Measurements from ENCODE around the gene RUFY4.
A peak's percentile ranks its signal among the peaks of the same experiment; 100 is the strongest.

RUFY4 gene

DNA sequence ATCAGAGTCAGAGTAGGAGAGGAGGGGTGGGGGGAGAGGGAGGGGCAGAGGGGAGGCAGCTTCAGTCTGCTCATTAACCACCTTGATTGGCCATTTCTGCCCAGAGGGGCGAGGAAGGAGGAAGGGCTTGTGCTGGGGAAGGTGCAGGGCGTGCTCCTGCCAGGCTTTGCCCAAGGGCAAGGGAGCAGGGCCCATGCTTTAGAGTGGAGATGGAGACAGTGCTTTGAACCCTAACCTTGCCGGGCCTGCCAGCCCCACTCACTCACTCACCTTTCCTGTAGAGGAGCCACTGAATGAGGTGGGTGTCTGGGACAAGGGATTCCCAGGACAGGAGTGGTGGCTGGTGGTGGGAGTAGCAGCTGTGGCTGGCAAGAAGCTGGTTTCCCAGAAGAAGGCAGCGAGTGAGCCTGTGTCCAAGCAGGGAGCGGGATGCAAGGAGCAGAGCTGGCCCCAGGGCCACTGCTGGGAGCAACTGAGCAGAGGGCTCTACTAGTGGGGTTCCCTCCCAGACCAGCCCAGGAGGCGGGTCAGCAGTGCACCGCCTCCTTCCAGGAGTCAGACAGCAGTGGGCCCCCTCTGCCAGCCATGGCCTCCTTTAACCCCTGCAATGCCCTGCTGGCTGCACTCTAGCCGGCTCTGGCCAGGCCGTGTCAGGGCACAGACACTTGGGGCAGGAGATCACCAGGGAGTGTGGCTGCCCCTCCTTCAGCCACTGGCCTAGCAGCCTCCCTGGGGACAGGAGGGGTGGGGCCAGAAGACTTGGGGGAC, 3.6 kb upstream of the RUFY4 start:
- no peak for DNase-seq

DNA sequence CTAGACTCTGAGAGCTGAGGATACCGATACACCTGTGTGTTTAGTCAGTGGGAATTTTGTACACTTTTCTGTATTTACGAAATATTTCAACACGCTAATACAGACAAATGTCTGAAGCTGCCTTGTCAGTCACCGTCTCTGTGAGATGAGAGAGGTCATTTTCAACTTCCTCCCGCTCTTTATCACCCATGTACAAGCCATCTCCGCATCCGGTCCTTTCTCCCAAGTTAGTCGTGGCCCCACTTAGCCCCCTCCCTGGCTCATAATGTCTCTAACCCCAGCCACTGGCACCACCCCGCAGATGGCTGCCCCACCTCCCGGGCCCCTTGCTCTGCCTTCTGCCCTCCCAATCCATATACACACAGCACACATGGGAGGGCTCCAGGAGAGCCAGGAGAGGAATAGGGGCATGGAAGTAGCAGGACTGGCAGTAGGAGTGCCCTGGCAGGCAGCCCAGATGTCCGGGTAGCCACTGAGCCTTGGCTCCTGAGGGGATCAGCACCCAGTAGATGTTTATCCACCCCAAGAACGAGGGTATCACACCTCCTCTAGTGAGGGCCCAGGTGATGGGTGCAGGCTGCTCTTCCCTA, 2.0 kb upstream of the RUFY4 start:
- DNase-seq, result no peak

DNA sequence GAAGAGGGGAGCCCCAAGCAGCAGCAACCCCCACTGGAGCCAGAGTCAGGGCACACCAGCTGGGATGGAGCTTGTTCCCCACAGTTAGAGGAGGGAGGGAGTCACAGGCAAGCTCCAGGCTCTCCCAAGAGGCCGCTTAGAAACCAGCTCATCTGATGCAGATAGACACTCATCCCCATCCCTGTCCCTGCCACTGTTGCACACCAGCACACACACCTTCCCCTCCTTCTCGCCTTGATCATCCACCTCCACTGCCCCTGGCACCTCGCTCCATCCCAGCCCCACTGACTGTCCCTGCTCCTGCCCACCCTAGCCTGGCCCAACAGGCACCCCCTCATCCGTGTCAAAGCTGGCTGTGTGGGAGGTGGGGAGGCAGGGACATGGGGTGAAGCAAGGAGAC, 1.5 kb upstream of the RUFY4 start:
- DNase-seq, result no peak

DNA sequence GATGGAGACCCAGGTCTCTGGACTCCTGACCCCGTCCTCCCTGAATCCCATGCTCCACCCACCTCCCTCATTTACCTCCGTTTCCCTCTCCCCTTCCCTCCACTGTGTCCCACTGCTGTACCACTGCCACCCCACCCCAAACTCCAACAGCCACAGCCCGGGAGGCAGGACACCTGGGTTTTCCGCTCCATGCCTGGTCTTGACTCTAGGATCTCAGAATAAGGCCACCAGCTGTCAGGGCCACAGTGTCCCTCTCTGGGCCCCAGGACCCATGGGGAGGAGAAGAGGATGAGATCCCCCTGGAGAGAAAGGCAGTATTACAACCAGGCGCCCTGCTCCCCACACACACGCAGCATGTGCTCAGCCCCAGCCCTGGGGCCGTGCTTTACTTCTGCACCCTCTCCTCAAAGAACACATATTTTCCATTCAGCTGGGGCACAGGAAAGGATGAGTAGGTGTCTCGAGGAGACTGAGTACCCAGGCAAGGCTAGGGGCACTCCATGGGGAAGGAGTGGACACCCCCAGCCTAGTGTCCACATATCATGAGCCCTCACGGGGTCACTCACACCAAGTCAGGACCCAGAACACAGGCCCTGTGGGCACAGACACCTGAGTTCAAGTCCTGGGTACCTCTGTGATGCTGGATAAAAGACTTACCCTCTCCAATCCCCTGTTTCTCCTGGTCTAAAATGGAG, 700 bp downstream of the RUFY4 start:
- DNase-seq, result no peak

DNA sequence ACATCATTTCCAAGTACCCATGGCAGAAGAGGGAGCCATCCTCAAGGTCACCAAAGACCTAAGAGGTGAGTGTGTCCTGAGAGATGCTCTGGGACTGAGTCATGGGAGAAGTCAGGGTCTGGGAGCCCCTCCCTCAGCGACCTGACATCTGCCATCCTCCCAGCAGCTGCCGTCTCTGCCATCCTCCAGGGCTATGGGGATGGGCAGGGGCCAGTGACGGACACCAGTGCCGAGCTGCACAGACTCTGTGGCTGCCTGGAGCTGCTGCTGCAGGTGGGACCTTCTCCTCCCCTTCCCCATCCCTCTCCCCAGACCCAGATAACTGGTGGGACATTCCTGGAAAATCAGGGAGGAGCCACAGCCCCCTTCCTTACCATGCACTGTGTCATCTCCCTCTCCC, 1.5 kb downstream of the RUFY4 start:
- no peak for DNase-seq

DNA sequence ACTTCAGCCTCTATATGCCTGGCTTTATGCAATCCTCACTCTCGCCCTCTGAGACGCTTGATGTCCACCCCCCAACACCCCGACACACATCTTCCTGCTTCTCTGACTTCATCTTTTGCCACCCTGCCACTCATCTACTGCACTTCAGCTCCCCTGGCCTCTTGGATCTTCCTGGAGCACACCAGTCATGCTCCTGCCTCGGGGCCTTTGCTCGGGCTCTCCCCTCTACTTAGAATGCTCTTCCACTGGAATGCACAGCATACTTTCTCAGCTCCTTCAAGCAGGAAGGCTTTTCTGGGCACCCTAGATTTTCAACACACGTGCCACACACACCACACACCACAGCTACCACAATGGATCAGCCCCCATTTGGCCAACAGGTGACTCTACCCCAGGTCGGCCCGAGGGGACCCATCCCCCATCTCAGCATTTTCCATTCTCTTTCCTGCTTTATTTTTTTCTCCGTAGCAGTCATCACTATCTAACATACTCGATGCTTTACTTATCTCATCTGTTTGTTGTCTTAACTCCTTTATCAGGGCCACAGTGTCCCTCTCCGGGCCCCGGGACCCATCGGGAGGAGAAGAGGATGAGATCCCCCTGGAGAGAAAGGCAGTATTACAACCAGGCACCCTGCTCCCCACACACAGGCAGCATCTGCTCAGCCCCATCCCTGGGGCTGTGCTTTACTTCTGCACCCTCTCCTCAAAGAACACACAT, 2.3 kb downstream of the RUFY4 start:
- DNase-seq, result no peak

DNA sequence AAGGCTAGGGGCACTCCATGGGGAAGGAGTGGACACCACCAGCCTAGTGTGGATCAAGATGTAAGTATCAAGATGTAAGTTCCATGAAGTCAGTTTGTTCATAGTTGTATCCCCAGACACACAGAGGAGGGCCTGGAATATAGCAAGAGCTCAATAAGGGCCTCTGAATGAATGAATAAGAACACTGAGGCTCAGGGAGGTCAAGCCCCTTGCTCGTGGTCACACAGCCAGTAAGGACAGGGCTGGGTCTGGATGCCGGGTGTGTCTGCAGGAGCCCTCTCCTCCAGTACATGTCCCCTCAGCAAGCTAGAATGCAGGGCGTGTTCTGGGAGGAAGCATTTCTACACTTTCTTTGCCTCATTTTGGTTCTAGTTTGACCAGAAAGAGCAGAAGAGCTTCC, 2.9 kb downstream of the RUFY4 start:
- no peak for DNase-seq

DNA sequence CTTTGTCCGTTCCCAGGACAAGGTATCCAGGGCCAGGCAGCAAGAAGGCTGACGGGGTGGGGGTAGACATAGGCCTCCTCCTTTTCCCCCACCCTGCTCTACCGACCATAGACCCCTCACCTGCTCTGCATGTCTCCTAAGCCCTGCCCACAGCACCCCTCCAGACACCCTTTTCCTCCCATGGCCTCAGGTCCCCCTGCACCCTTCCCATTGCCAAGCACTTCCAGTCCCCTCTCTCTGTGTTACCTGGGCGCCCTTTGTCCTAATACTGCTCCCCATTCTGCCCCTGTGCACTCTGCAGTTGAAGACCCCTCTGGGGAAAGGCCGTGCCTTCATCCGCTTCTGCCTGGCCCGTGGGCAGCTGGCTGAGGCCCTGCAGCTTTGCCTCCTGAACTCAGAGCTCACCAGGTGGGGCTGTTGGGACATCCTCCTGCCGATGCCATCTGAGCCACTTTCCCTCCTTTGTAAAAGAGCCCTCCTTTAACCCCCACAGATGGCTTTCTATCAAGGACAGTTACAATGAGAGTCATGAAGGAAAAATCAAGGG, 3.5 kb downstream of the RUFY4 start:
- no peak for DNase-seq

DNA sequence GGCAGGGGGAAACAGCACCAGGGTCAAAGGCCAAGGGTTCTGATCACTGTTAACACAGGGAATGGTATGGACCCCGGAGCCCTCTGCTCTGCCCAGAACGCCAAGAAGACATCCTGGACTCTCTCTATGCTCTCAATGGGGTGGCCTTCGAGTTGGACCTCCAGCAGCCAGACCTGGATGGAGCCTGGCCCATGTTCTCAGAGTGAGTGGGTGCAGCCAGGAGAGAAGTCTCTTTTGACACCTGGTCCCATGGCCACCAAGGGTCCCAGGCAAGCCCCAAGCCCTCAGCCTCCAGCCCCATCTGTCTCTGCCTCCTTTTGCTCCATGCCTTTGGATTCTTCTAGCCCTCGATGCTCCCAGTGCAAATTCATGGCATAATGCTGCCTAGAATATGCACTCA, 4.1 kb downstream of the RUFY4 start:
- no peak for DNase-seq

DNA sequence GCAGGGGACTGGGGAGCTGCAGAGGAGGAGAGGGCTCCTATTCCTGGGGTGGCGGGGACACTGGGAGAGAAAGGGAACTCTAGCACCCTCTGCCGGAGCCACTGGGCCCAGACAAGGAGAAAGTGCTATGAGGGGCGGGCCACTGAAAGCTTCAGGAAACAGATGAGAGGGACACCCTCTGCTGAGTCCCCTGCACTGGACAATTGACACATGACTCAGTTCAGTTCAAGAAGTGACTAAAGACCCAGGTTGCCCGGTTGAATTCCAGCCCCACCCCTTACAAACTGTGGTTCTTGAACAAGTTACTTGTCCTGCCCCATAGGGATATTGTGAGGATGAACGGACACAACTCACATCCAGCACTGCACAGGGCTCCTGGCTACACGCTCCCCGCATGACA, 5.0 kb downstream of the RUFY4 start:
- DNase-seq, result peak; percentile 20

DNA sequence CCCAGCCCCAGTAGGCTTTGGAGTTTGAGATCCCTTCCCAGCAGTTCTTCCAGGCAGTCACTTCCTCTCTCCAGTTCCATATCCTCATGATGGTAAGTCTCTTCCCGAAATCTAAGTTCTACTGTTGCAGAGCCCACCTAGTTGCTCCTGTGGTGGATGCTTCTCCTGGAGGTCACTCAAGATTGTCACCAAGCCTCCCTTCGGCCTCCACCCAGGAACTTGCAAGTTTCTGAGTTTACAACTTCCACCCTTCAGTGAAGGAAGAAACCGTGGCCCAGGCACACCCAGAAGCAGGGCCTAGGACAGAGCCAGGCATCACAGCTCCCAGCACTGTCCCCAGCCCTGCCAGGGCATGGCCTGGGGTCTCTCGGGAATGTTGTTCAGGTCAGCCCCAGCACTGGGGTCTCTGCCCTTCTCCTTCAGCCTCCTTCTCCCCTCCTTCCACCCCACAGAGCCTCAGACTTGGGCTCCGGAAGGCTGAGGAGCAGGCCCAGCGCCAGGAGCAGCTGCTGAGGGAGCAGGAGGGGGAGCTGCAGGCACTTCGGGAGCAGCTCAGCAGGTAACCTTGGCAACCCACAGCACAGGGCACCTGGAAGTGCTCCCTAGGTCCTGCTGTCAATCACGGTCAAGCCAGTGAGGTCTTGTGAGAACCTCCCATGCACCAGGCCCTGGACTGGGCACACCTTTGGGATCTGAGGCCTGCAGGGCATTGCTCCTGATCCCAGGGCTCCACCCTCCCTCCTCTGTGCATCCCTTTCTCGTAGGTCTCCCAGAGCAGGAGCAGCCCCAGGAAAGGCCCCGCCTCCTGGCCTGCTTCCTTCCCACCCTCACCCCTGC, 7.1 kb downstream of the RUFY4 start:
- DNase-seq, result no peak

DNA sequence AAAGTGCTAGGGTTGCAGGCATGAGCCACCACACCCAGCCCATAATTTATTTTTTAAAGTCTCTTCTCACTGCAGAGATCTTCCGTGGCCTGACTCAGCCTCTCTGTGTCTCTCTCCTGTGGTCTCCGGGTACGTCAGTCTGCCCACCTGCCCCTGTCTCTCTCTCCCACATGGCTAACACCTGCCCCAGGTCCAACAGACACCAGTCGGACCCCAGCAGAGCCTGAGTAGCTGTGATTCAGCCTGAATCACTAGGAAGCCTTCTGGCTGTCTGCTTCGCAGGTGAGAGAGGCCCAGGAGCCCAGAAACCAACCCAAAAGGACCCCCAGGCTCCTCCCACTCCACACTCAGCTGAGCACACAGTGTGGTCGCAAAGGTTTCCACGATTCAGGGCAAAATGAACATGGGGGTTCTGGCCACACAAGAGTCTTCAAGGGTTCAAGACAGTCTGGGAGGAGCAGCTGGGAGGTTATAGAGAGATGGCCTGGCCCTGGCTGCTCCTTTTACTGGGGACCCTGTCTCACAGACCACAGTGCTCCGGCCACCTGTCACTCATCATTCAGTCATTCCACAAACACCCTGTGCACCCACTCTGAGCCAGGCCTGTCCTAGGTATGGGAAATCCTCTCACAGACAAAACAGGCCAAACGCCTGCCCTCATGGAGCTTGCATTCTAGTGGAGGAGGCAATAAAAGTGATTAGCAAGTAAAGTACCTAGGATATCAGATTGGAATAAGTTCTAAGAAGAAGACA, 8.6 kb downstream of the RUFY4 start:
- DNase-seq, result no peak

DNA sequence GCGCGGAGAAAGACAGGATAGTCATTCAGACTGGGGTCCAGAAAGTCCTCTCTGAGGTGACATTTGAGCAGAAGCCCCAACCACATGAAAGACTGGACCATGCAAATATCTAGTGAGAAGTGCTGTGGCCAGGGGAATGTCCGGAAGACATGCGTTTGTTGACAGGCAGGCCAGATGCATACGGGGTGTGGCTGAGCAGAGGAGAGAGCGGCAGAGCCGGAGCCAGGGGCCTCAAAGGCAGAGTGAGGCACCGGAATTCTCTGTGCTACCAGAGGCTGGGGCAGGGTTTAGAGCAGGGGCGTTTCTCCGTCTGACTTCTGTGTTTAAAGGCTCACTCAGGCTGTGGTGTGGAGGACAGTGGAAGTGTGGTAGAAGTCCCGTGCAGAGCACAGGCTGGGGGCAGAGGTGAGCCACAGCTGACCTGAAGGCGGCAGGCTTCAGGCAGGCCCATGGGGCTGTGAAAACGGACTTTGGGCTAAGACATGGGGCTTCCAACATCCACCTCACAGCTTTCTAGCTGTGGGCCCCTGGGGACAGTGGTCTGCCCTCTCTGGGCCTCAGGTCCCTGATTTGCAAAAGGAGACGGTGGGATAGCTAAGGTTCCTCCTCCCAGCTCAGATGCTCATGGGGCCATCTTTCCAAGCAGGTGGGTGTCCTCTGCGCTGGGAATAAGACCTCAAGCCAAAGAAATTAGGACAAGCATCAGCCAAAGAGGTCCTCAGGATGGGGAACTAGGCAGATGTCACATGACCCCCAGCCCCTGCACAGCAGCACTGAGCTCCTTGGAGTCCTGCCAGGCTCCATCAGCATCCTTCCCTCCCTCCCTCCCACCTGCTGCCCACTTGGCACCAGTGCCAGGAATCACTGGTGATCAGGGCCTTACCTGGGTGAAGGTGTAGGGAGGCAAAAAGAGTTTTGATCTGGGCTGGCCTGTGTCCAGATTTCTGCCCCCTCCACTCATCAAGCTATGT, 11.2 kb downstream of the RUFY4 start:
- DNase-seq, result no peak

DNA sequence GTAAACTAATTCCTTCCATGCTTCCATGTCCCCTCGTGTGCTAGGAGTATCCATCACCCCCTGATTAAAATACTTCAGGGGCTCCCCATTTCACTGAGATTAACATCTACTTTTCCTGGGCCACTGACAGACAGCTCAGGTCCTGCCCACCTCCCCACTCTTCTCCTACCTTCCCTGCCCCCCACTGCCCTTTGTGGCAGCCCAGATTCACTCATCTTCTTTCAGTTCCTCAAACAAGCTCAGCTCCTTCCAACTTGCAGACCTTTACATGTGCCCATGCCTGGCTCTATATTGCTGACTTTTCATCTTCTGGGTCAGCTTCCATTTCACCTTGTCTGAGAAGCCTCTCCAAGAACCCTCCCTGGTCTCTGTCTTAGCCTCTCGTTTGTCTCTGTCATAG, 12.0 kb downstream of the RUFY4 start:
- DNase-seq, result no peak

DNA sequence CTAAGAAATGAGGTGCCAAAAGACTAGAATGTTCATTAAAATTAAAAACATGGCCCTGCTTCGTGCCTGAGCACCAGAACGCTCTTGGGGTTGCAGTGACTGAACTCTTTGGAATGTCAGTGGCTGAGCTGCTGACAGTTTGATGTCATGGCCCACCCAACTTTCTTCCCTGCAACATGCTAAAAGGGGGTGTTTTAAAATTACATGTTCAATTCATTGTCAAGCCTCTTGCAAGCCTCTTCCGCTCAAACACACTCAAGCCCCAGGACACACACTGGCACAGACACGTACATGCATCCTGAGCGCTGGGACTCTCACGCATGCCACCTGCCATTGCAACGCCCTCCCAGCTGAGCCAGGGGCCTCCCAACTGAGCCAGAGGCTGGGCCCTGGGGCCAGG, 12.6 kb downstream of the RUFY4 start:
- no peak for DNase-seq

DNA sequence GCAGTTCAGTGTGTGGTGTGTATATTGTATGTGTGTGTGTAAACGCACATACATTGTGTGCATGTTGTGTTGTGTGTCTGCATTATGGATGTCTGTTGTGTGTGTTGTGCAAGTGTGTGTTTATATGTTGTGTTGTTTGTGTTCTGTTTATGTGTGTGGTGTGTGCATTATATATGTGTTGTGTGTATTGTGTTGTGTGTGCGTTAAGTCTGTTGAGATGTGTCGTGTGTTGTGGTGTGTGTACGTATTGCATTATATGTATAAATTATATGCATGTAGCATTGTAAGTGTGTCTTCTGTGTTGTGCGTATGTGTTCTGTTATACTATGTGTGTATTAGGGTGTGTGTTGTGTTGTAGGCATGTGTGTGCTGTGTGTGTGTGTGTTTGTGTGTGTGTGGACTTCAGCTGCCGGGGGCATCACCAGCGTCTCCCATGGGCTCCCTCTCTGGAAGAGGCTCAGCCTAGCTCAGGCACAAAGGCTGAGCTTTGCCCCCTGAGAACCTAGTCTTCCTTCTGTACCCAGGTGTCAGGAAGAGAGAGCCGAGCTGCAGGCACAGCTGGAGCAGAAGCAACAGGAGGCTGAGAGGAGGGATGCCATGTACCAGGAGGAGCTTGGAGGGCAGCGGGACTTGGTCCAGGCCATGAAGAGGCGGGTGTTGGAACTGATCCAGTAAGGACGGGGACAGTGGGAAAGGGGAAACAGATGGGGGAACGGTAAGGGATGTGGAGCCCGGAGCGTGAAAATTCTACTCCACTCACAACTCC, 13.7 kb downstream of the RUFY4 start:
- DNase-seq, result no peak

DNA sequence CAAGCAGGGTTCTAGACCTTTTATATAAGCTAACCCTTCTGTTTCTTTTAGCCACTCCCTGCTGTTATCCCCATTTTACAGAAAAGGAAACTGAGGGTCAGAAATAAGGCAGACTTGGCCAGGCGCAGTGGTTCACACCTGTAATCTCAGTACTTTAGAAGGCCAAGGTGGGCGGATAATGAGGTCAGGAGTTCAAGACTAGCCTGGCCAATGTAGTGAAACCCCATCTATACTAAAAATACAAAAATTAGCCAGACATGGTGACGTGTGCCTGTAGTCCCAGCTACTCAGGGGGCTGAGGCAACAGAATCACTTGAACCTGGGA, 14.3 kb downstream of the RUFY4 start:
- DNase-seq, result no peak

DNA sequence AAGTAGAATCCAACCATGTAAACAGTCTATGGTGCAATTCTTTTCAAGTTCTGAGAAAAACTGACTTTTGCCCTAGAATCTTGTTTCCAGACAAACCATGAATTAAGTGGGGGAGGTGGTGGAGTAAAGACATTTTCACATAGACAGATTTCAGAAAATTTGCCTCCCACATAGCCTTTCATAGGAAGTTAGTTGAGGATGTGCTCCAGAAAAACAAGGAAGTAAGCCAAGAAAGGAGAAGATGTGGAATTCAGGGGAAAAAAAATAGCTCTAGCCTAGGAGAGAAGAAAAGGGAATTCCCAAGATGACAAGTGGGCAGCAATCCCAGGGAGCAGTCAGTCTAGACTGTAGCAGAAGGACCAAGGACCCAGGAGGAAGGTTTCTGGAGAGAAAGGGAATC, 17.4 kb downstream of the RUFY4 start:
- DNase-seq, result no peak

DNA sequence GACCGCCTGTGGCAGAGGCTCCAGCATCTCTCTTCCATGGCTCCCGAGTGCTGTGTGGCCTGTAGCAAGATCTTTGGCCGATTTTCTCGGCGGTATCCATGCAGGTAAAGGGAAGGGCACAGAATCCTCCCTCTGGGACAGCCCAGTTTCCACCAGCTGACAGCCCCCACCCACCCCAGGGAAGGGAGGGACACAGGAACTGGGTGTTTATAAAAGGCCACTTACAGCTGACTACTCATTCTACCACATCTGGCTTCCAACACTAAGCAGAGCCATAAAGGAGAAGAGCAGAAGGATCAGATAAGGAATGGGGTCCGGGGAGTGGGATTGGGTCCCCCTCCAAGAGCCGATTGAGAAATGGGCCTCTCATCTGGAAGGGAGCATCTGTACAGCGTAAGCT, 20.2 kb downstream of the RUFY4 start:
- DNase-seq, result no peak

DNA sequence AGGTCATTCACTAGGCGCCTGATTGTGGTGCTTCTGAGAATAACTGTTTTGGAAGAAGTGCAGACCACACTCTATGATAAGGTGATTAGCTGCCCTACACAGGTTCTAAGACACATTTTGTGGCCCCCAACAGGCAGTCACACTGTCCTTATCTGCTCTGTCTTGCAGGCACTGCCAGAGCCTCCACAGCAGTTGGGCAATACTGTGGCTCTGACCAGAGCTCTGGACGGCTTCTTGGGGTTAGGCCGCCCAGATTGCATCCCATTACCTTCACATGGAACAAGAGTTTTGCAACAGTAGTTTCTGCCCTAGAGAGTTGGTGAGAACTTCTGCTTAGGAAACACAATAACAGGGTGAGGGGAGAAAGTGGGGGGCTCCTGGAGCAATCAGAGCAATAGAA, 22.7 kb downstream of the RUFY4 start:
- DNase-seq, result no peak

All from activated CD4-positive, alpha-beta T cell treated with anti-CD3 and anti-CD28 coated beads, Interleukin-2, amount 50 U/mL, for 16 hours (primary cell).